ENCODE data around the gene OAS2.

GRCh38 chr12:113049976-113050742 is 71.8 kb downstream of the OAS2 start:
- TF ChIP-seq FOXP2 (optimal IDR thresholded peaks at IDR 0.05; ENCODE audit: borderline replicate concordance, extremely low read depth, extremely low read length, insufficient read depth) (no peak), POLR2AphosphoS5 (IDR thresholded peaks at IDR 0.05; ENCODE audit: low read depth, low read length) (no peak)

All from PFSK-1 (cell line).